WI38 (cell line): ENCODE data around the gene SYT9.

Source experiments
- H3K4me3 ChIP-seq: 2 replicates; pipeline ENCODE4 v1.5.1; 2011; ENCODE audit warnings: low read depth, mild to moderate bottlenecking, control low read depth, low read length
- TF ChIP-seq, protein P1 (sequence below): IDR thresholded peaks from 2 replicates; pipeline ENCODE4 v1.5.1; 2012; ENCODE audit warnings: low read depth, mild to moderate bottlenecking, control low read depth, low read length

SYT9 gene

GRCh38 chr11:7270233-7270865 is 18.6 kb downstream of the SYT9 start:
- TF ChIP-seq, protein P1, sequence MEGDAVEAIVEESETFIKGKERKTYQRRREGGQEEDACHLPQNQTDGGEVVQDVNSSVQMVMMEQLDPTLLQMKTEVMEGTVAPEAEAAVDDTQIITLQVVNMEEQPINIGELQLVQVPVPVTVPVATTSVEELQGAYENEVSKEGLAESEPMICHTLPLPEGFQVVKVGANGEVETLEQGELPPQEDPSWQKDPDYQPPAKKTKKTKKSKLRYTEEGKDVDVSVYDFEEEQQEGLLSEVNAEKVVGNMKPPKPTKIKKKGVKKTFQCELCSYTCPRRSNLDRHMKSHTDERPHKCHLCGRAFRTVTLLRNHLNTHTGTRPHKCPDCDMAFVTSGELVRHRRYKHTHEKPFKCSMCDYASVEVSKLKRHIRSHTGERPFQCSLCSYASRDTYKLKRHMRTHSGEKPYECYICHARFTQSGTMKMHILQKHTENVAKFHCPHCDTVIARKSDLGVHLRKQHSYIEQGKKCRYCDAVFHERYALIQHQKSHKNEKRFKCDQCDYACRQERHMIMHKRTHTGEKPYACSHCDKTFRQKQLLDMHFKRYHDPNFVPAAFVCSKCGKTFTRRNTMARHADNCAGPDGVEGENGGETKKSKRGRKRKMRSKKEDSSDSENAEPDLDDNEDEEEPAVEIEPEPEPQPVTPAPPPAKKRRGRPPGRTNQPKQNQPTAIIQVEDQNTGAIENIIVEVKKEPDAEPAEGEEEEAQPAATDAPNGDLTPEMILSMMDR, result no peak
- H3K4me3 ChIP-seq, result no peak overlapping the region

- H3K4me3 ChIP-seq, result no peak overlapping the region
- TF ChIP-seq, protein P1, result no peak
Measured at GRCh38 chr11:7272373-7272772, 20.7 kb downstream of the SYT9 start.

DNA sequence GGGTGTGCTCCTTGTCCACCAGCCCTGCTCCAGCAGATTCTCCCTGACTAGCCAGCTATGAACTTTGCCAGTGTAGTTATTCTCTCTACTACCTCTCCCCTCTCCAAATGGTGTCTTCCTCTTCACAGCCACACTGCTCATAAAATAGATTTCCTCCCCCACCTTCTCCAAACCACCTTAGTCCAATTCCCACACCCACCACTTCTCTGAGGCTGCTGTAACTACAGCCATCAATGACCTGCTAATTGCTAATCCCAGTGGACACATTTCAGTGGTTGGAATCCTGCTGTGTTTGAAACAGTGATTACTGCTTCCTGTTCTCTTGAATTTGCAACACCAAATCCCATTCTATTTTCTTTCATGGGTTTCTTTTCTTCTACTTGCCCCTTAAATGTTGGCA is 23.4 kb downstream of the SYT9 start:
- TF ChIP-seq, protein P1, result no peak
- H3K4me3 ChIP-seq, result no peak overlapping the region

DNA sequence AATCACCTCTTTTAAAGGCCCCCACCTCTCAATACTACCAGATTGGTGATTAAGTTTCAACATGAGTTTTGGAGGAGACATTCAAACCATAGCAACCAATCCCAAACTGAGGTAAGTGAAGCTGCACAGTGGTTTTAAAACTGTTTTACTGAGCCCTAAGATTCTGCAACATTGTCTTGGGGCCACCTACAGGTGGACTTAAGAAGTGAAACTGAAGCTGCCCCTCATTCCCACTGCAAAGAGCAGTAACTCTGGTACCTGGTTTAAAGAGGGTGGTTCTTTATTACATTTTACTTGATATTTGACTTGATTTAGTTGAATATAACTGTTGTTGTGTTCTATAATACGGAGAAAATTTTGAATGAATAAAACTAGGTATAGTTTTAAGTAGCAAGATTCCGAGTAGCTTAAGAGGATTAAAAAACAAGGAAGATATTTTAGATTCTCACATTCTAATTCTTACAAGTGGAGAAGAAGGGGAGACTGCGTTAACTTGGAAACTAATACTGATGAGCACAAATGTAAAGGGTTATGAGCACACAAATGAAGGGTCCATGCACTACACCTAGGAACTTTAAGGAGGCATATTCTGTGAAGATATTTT is 26.7 kb downstream of the SYT9 start:
- H3K4me3 ChIP-seq, result no peak overlapping the region
- TF ChIP-seq, protein P1, result no peak

DNA sequence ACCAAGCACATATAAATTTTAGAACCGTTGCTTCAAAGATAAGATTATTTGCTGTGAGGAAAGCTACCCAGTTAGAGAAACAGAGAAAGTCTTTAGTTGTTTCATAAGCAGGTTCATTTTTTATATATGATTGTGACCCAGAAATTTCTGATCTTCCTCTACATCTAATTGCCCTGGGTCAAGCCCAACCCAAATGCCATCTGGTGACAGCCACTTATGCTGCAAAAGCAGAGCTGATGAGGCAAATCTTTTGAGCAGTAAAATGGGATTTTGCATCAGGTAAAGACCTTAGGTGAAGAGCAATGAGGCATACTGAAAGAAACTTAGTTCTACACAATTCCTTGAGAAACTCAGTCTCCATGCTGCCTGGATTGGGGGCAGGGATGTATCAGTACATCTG is 28.0 kb downstream of the SYT9 start:
- TF ChIP-seq, protein P1, result no peak
- H3K4me3 ChIP-seq, result no peak overlapping the region

GRCh38 chr11:7281079-7281478 is 29.4 kb downstream of the SYT9 start:
- TF ChIP-seq, protein P1, result no peak
- no peak overlapping the region for H3K4me3 ChIP-seq

DNA sequence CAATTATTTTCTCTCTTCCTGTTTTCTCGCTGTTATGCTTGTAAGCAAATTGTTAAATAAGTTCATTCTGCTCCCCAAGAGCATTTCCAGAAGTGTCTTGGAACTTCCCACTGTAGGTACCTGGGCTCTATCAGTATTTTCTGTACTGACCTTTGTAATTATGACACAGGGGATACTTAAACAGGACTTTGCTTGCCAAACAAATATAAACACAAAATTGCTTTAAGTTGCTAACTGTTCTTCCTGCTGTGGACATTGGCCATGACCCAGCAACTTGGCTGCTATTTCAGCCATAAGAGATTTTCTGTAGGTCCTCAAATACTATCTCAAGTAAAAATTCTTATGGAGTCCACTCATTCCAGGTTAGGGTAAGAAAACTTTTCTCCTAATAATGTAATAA is 30.1 kb downstream of the SYT9 start:
- no peak overlapping the region for H3K4me3 ChIP-seq
- TF ChIP-seq, protein P1, result no peak
